ENCODE results near the gene SPTLC2. TPM values are rescaled to one million over a fixed set of nuclear protein-coding genes. Genes with fewer than 3 reads are reported as not detected.

The SPTLC2 gene
- total RNA-seq, 2 experiments from 2014 or later = 23.7 to 30.2 TPM

DNA sequence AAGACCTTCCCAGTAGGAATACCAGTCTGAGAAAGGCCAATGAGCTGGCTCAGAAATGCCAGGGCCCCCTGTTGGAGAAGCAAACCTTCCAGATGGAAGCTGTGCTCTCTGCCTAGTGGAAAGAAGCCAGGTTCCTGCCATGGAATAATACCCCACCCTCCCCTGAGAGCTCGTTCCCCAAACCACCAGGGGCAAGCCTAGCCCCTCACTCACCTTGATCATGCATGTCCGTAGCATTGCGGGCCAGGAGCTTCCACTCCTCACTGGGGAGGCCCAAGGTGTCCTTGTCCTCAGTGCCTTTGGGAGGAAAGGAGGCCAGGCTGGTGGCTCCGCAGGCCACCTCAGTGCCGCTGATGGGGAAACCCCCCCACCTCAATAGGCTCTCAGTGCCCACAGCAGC lies 138.4 kb downstream of the SPTLC2 start:
- TF ChIP-seq, protein P1, sequence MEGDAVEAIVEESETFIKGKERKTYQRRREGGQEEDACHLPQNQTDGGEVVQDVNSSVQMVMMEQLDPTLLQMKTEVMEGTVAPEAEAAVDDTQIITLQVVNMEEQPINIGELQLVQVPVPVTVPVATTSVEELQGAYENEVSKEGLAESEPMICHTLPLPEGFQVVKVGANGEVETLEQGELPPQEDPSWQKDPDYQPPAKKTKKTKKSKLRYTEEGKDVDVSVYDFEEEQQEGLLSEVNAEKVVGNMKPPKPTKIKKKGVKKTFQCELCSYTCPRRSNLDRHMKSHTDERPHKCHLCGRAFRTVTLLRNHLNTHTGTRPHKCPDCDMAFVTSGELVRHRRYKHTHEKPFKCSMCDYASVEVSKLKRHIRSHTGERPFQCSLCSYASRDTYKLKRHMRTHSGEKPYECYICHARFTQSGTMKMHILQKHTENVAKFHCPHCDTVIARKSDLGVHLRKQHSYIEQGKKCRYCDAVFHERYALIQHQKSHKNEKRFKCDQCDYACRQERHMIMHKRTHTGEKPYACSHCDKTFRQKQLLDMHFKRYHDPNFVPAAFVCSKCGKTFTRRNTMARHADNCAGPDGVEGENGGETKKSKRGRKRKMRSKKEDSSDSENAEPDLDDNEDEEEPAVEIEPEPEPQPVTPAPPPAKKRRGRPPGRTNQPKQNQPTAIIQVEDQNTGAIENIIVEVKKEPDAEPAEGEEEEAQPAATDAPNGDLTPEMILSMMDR (IDR thresholded peaks at IDR 0.05) = no peak
- ATAC-seq (no peak), DNase-seq (no peak)
- H3K4me3 Mint-ChIP-seq = no peak overlapping the region
- no peaks in the 10 kb centered on the region for H3K9me3 Mint-ChIP-seq
- intact Hi-C loops (cut with micrococcal nuclease) = no loop called here
- POLR2A ChIA-PET = interaction anchor here (1.2 to 1.4 kb wide), 2 partner anchors 15 to 16 kb away, joined by 3 read pairs; no protein-coding TSS in a partner anchor
- no peaks in the 10 kb centered on the region for H3K4me1 Mint-ChIP-seq (ENCODE audit: low read depth)
- H3K36me3 Mint-ChIP-seq (ENCODE audit: low read depth) = no peaks in the 10 kb centered on the region
- H3K27me3 Mint-ChIP-seq = no peaks in the 10 kb centered on the region
- H3K27ac Mint-ChIP-seq = no peak overlapping the region
- CTCF ChIA-PET = interaction anchor here (2.5 kb wide), 1 partner anchor 18 kb away, joined by 9 read pairs; no protein-coding TSS in a partner anchor

DNA sequence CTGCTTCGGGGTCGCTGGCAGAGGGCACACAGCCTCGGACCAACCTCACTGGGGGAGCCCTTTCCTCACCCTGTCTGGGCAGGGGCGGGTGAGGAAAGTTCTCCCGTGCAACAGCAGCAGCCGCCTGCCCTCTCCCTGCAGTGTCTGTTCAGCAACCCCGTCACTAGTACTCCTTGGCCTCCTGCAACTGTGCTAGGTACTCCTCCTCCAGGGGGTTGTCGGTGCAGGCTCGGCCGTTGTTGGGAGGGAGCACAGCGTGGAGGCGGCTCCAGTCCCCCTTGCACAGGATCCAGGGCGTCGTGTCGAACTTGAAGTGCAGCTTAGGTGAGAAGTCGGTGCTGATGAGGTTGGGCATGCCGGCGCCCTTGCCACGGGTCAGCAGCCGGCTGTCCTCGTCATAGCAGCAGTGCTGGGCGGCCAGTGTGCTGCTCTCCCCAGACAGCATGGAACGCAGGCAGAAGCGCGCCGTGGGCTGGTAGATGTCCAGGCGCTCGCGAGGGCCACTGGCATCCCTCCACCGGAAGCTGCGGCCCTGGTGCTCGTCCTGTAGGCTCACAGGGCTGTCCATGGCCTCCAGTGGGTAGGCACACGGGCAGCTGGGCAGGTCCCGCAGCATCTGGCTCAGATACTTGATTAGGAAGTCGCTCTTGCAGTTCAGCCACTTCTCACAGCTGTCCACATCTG lies 140.9 kb downstream of the SPTLC2 start:
- H3K36me3 Mint-ChIP-seq (ENCODE audit: low read depth) = no peaks in the 10 kb centered on the region
- TF ChIP-seq, protein P1 (IDR thresholded peaks at IDR 0.05) = no peak
- H3K4me3 Mint-ChIP-seq = no peak overlapping the region
- ATAC-seq (no peak), DNase-seq (no peak)
- H3K27me3 Mint-ChIP-seq = no peaks in the 10 kb centered on the region
- ChIA-PET POLR2A (no interaction called here), CTCF (no interaction called here)
- no peaks in the 10 kb centered on the region for H3K9me3 Mint-ChIP-seq
- no peaks in the 10 kb centered on the region for H3K4me1 Mint-ChIP-seq (ENCODE audit: low read depth)
- H3K27ac Mint-ChIP-seq = no peak overlapping the region
- intact Hi-C loops (cut with micrococcal nuclease) = no loop called here

DNA sequence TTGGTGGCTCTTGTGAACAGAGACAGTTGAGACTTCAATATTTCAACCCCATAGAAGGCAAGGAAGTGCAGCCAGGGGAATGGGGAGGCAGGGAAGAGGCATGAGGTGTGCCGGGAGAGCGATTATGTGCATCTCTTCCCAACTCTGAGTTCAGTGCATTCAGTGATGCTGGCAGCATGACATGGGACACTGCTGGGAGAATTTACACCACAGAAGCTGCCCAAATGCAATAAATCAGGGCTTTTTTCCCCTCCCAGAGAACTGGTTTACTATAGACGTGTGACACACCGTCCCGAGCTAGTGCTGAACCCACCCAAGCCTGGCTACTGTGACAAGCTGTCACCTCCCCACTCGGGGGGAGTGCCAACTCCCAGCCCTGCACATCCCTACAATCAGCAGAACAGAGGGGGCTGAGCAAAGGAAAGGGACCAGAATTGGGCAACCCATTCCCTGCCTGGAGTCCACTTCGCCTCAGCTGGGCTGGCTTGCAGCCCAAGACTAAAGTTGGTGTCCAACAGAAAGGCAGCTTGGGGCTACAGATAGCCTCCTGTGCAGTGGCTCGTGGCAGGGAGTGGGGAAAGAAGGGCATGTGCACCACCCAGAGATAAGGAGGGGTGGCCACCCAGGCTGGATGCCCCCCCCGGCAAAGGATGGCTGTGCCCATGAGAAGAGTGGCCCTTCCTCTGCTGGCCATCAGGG lies 141.8 kb downstream of the SPTLC2 start:
- H3K9me3 Mint-ChIP-seq = no peaks in the 10 kb centered on the region

DNA sequence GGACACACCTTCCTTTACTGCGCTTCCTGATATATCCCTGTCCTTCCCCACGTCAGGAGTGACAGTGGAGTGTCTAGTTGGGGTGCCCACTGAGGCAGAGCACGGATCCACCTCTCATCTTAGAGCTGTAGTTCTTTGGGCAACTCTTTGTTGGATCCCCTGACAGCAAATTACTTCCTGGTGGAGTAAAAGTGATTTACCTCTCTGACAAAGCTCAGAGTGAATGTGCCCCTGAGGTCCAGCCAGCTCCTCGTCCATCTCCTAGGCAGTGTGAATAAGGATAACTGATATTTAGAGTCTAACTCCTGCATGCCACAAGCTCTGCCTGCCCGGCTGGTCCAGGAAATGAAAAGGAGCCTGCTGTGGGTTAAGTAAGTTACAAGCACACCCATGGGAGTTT lies 142.5 kb downstream of the SPTLC2 start:
- CTCF ChIA-PET = no interaction called here
- H3K4me1 Mint-ChIP-seq (ENCODE audit: low read depth) = no peaks in the 10 kb centered on the region
- intact Hi-C loops (cut with micrococcal nuclease) = no loop called here

More for the DNA sequence above, 141.8 kb downstream of the SPTLC2 start:
- ATAC-seq (no peak), DNase-seq (no peak)
- H3K4me3 Mint-ChIP-seq = no peak overlapping the region
- no peaks in the 10 kb centered on the region for H3K27me3 Mint-ChIP-seq
- H3K4me1 Mint-ChIP-seq (ENCODE audit: low read depth) = no peaks in the 10 kb centered on the region
- peaks cover 1% of the 10 kb centered on the region for H3K36me3 Mint-ChIP-seq (ENCODE audit: low read depth)
- intact Hi-C loops (cut with micrococcal nuclease) = no loop called here
- TF ChIP-seq, protein P1 (IDR thresholded peaks at IDR 0.05) = no peak
- ChIA-PET CTCF (no interaction called here), POLR2A (interaction anchor here (1.1 kb wide), 1 partner anchor 17 kb away, joined by 3 read pairs; the partner anchor contains the start of gene VIPAS39)
- no peak overlapping the region for H3K27ac Mint-ChIP-seq

More for the DNA sequence above, 142.5 kb downstream of the SPTLC2 start:
- H3K36me3 Mint-ChIP-seq (ENCODE audit: low read depth) = peaks cover 6% of the 10 kb centered on the region
- no peak overlapping the region for H3K4me3 Mint-ChIP-seq
- no peaks in the 10 kb centered on the region for H3K9me3 Mint-ChIP-seq
- ATAC-seq (no peak), DNase-seq (no peak)
- POLR2A ChIA-PET = interaction anchor here (1.1 kb wide), 1 partner anchor 17 kb away, joined by 3 read pairs; the partner anchor contains the start of gene VIPAS39
- TF ChIP-seq, protein P1 (IDR thresholded peaks at IDR 0.05) = no peak
- no peak overlapping the region for H3K27ac Mint-ChIP-seq
- H3K27me3 Mint-ChIP-seq = no peaks in the 10 kb centered on the region
